ENCODE data around the gene DMAP1. TPM values are rescaled to one million over a fixed set of nuclear protein-coding genes. Genes with fewer than 3 reads are reported as not detected.
"Not testable (repeated sequence)": the region's sequence is repeated elsewhere in the genome, so short reads cannot be mapped to it uniquely, and the experiment has no call there.

DMAP1 gene
- total RNA-seq, result 38.3 and 42.0 TPM in 2 replicates

- intact Hi-C loops (cut with micrococcal nuclease), result loop anchor here (1.0 to 10.0 kb wide), 3 partner anchors 142 to 461 kb away; partner anchors contain the start of genes ARMH1, ERI3 and TMEM53
Observed at GRCh38 chr1:44213222-44214112, at the start of gene DMAP1. Gene DMAP1 (plus strand): TSS chr1:44213471. CDS start chr1:44213754, 283 bp downstream.

GRCh38 chr1:44168520-44169098, 44.7 kb upstream of the DMAP1 start:
- intact Hi-C loops (cut with micrococcal nuclease), result no loop called here

GRCh38 chr1:44170281-44170823, 42.9 kb upstream of the DMAP1 start:
- intact Hi-C loops (cut with micrococcal nuclease), result no loop called here

GRCh38 chr1:44174630-44175029, 38.6 kb upstream of the DMAP1 start:
- intact Hi-C loops (cut with micrococcal nuclease), result no loop called here

GRCh38 chr1:44200336-44200735, 12.9 kb upstream of the DMAP1 start:
- intact Hi-C loops (cut with micrococcal nuclease), result no loop called here

GRCh38 chr1:44206545-44206944, 6.7 kb upstream of the DMAP1 start:
- intact Hi-C loops (cut with micrococcal nuclease), result not testable (repeated sequence)

- intact Hi-C loops (cut with micrococcal nuclease), result no loop called here
Observed at GRCh38 chr1:44208226-44208625, 5.0 kb upstream of the DMAP1 start.

GRCh38 chr1:44210595-44210994, 2.7 kb upstream of the DMAP1 start:
- intact Hi-C loops (cut with micrococcal nuclease), result loop anchor here (10.0 kb wide), 2 partner anchors 384 to 464 kb away; partner anchors contain the start of genes ARMH1 and TMEM53

GRCh38 chr1:44212355-44213221, 683 bp upstream of the DMAP1 start:
- intact Hi-C loops (cut with micrococcal nuclease), result loop anchor here (1.0 to 10.0 kb wide), 3 partner anchors 143 to 462 kb away; partner anchors contain the start of genes ARMH1, ERI3 and TMEM53

- intact Hi-C loops (cut with micrococcal nuclease), result loop anchor here (1.0 to 10.0 kb wide), 3 partner anchors 100 to 457 kb away; partner anchors contain the start of genes ARMH1 and TMEM53
Observed at GRCh38 chr1:44217809-44218410, 4.6 kb downstream of the DMAP1 start.

GRCh38 chr1:44218503-44219300, 5.4 kb downstream of the DMAP1 start:
- intact Hi-C loops (cut with micrococcal nuclease), result loop anchor here (10.0 kb wide), 2 partner anchors 376 to 456 kb away; partner anchors contain the start of genes ARMH1 and TMEM53

- intact Hi-C loops (cut with micrococcal nuclease), result loop anchor here (10.0 kb wide), 2 partner anchors 376 to 456 kb away; partner anchors contain the start of genes ARMH1 and TMEM53
Observed at GRCh38 chr1:44219301-44219626, 6.0 kb downstream of the DMAP1 start.

GRCh38 chr1:44220001-44220751, 6.9 kb downstream of the DMAP1 start:
- intact Hi-C loops (cut with micrococcal nuclease), result no loop called here

- intact Hi-C loops (cut with micrococcal nuclease), result no loop called here
Observed at GRCh38 chr1:44220755-44221154, 7.5 kb downstream of the DMAP1 start.

- intact Hi-C loops (cut with micrococcal nuclease), result no loop called here
Observed at GRCh38 chr1:44221769-44222168, 8.5 kb downstream of the DMAP1 start.

- intact Hi-C loops (cut with micrococcal nuclease), result no loop called here
Observed at GRCh38 chr1:44222397-44223186, 9.3 kb downstream of the DMAP1 start.

- intact Hi-C loops (cut with micrococcal nuclease), result no loop called here
Observed at GRCh38 chr1:44223187-44223610, 9.9 kb downstream of the DMAP1 start.

GRCh38 chr1:44225761-44226160, 12.5 kb downstream of the DMAP1 start:
- intact Hi-C loops (cut with micrococcal nuclease), result no loop called here
